NCI-H1417 (cell line): ENCODE results near the gene RAPGEFL1.
"Not testable (repeated sequence)": the region's sequence is repeated elsewhere in the genome, so short reads cannot be mapped to it uniquely, and the experiment has no call there.

Experiments used
- DNase-seq, 3 experiments: peaks; one replicate each; lab custom pipeline; 2025; lab: John Stamatoyannopoulos, UW

RAPGEFL1 gene

DNA sequence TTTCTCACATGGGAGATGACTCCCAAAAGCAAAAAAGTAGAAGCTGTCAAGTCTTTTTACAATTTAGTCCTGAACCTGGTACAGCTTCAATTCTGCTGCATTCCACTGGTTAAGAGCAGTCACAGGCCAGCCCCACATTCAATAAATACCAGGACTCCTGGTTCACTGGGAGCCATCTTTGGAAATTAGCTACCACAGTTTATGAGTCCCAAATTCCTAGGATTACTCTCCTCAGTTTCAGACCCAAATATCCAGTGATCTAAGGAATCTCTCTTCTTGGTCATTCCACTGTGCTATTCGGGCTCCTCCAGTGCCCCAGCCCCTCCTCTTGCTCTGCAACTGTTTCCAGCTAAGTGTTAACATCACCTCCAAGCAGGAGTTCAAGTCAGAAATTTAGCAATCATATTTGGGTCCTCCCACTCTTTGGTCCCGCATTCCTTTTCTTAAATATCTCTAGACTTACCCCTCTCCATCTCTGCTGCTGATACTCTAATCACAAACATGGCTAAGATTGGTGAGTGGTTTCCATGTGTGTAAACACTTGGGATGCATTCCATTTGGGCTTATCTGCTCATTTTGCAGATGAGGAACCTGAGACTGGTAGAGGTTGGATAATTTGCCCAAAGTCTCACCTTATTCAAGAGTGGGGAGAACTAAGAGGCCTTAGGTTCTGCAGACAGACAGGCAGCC, 32.3 kb downstream of the RAPGEFL1 start:
- no peak for DNase-seq

DNA sequence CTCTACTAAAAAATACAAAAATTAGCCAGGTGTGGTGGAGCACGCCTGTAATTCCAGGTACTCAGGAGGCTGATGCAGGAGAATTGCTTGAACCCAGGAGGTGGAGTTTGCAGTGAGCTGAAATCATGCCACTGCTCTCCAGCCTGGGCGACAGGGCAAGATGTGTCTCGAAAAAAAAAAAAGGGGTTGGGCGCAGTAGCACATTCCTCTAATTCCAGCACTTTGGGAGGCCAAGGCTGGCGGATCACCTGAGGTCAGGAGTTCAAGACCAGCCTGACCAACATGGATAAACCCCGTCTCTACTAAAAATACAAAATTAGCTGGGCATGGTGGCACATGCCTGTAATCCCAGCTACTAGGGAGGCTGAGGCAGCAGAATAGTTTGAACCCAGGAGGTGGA, 36.6 kb downstream of the RAPGEFL1 start:
- DNase-seq: not testable (repeated sequence)

DNA sequence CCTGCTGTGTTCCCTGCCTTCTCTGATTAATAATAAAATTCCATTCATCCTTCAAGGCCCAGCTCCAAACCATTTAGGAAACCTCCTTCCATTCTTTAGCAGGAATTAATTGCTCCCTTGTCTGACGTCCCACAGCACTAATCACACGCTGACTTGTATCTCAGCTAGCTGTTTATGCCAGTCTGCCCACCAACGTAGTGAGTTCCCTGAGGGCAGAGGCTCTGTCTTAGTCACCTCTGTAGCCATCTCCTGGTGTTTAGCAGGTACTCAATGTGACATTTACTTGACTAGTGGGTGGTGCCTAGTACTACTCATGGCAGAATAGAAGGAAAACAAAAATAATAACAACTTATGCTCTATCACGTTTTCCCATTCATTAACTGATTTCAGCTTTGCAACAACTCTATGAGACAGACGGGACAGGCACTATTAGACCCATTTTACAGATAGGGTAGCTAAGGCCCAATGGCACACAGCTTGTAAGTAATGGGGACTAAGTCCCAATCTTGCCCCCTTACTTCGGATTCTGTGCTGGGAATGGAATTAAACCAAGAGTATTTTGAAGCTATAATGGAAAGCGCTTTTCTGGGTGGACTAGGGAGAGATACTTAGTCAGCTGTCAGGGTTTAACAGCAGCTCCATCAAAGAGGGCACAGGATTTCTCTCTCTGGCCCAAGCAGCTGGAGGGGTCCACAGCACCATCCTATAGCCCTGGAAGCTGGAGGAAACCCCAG, 40.9 kb downstream of the RAPGEFL1 start:
- no peak for DNase-seq

DNA sequence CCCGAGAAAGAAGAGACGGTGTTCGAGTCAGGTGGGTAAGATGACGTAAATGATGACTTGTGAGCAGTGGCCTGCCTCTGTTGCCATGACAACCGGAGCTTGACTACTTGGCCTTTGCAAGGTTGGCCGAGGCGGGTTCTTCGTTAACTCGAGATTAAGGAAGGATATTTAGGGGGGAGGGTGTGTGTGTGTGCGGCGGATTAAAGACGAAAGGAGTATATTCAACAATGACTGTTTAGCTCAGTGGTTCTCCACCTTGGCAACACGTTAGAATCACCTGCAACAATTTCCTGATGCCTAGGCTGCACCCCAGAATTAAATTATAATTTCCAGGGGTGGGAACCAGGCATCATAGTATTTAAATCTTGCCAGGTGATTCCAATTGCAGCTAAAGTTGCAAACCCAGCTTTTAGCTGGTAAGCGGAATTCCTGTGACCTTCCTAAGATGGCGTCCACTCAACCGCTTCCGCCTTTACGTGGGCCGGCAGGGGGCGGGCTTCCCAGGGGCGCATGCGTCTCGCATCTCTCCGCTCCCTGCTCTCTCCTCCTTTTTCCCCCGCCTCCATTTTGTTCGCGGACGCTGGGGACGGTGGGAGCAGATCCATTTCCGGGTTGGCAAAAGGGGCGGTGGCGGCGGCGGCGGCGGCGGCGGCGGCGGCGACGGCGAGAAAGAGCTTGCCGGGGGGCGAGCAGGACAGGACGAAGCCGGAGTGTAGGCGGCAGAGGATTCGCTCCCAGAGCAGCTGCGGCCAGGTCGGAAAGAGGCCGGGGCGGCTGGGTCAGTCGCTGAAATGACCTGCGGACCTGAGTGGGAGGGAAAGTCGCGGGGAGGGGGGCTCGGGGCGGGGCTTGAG, 41.7 kb downstream of the RAPGEFL1 start, which contains the start of gene WIPF2:
WIPF2 (plus strand) TSS at position 565 of the 854 bp plus-strand sequence. CDS start 37,156 bp downstream, outside the sequence.
- peak; percentile 96 to 99 (median 98) for DNase-seq

DNA sequence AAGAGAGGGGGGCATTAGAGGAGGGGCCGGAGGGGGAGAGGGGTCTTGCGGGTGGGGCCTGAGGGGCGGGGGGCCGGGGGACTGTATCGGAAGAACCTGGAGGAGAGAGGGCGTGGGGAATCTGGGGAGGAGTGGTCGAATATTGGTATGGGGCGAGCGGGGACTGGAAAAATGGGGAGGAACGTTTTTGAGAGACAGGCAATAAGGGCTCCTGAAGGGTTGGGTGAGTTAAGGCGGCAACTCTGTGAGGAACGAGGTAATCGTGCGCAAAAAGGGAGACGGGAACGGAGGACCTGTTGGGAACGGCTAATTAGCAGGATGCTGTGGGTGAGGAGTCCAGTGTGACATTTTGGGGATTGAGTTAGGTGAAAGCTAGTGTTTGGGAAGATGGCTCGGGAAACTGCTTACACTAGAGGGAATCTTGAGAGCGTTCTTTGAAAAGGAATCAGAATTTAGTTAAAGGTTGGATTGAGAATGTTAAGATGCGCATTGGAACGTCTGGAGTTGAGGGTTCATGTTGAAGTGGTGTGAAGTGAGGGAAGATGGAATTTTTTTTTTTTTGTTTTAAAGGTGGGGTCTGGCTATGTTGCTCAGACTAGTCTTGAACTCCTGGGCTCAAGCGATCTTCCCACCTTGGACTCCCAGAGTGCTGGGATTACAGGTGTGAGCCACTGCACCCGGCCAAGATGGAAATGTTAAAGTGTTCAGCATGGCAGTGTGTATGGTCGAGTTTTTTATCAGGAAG, 42.5 kb downstream of the RAPGEFL1 start:
- DNase-seq: peak in 2 of 3 experiments; percentile 54 to 92

DNA sequence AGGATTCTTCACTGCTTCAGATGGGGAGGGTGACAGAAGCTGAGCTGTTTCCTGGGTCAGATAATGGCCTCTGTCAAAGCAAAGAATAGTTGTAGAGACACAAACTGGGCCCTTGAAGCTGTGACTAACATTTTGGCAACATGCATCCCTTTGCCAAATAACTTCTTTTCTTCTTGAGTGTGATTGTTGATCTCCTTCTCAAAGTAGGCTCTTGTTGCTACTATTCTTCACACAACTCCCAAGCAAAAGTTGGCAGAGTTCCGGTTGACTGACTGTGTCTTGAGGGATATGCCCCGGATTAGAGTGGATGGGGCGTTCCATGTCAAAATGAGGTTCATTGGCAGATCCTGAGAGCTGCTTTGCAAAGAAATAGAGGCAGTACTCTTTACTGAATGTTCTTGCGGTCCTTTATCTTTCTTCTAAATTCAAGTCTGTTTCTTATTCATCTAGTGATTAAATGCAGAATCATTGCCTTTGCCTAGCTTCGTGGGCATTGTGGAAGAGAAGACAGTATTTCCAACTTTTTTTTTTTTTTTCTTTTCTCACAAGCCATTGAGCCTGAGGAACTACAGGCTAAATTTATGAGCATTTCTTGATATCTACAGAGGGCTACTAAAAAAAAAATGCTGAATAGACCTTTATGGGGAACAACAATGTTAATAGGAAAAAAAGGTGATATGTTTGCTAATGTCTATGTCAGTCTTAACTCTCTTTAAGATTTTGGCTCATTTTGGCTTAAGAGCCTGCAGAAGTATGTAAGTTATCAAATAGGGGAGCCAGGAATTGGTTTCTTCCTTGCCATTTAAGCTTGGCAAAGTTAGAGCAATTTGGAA, 47.7 kb downstream of the RAPGEFL1 start:
- no peak for DNase-seq

DNA sequence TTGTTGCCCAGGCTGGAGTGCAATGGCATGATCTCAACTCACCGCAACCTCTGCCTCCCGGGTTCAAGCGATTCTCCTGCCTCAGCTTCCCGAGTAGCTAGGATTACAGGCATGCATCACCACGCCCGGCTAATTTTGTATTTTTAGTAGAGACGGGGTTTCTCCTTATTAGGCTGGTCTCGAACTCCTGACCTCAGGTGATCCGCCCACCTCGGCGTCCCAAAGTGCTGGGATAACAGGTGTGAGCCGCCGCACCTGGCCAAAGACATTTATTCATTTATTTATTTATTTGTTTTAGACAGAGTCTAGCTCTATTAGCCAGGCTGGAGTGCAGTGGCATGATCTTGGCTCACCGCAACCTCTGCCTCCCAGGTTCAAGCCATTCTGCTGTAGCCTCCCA, 51.9 kb downstream of the RAPGEFL1 start:
- not testable (repeated sequence) for DNase-seq

DNA sequence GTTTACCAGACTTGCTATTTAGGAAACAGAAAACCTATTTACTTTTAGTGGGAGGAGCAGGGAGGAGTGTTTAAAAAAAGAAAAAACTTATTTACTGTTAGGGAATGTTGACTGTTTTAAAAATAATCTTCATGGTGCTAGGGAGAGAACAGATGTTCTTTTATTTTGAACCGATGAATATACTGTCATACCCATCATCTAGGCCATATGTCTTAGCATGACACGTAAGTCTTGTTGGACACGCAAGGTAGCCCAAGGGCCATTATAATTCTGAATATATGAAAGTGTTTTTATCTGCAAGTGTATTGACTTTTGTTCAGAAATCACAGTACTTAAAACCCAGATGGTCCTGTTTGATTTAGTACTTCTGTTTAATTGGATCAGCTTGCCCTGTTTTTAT, 53.4 kb downstream of the RAPGEFL1 start:
- peak in 1 of 3 experiments; percentile 34 for DNase-seq

DNA sequence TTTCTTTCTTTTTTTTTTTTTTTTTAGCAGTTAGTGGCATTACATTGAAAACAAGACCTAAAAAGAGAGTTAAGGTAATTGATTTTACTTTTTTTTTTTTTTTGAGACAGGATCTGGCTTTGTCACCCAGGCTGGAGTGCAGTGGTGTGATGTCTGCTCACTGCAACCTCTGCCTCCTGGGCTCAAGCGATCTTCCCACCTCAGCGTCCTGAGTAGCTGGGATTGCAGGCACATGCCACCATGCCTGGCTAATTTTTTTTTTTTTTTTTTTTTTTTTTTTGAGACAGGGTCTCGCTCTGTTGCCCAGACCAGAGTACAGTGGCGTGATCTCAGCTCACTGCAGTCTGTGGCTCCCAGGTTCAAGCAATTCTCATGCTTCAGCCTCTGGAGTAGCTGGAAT, 54.7 kb downstream of the RAPGEFL1 start:
- not testable (repeated sequence) for DNase-seq

DNA sequence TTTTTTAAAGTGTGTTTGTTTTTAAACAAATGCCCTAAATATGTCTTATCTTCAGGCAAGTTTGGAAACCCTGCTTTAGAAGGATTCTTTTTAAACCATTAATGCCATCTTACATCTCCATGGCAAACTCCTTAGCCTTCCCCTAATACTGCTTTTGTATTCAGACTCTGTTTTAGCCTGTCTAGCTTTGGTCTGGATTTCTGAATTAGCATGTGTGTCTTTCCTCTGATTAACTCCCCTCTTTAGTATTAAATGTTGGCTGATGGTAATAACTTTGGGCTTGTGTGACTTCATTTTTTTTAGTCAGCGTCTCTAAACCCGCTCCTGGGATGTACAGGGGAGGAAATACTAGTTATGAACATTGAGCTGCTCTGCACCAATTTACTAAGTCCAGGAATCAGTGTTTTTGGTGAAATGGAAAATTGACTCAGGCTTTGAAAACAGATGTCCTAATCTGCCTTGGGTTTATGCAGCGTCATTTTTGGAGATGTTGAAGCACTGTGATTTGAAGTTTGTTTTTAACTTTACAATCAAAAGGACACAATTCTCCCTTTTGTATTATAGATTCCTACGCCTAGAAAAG, 64.1 kb downstream of the RAPGEFL1 start:
- no peak for DNase-seq

DNA sequence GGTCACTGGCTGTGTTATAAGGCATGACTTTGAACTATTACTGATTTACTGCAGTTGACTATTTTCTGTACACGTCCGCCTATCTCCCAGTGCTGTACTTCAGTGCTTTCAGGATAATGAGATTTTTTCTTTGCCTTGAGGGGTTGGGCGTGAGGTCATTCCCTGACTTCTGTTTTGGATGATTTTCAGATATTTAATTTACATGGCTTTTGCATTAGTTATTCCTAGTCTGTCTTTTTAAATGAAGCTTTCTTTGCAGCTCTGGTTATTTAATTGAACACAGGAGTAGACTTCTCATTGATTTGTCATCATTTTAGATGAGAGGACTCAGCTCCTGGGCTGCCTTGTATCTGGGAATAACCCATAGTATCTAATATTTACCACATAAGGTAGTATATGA, 65.5 kb downstream of the RAPGEFL1 start:
- no peak for DNase-seq

DNA sequence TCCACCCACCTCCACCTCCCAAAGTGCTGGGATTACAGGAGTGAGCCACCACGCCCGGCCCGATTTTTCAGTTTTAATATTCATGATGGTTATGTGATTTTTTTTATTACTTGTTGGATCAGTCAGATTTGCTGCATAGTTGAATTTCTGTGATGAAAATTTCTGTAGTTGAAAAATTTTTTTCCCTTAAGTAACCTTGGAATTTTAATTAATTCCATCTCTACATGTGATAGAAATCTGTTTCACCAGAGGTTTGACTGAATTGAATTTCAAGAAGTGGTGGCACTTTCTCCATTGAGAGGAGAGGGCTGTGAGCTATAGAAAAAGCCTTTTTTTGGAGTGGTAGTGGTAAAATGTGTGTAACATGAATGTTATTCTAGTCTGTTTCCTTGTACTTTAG, 66.5 kb downstream of the RAPGEFL1 start:
- DNase-seq: no peak

DNA sequence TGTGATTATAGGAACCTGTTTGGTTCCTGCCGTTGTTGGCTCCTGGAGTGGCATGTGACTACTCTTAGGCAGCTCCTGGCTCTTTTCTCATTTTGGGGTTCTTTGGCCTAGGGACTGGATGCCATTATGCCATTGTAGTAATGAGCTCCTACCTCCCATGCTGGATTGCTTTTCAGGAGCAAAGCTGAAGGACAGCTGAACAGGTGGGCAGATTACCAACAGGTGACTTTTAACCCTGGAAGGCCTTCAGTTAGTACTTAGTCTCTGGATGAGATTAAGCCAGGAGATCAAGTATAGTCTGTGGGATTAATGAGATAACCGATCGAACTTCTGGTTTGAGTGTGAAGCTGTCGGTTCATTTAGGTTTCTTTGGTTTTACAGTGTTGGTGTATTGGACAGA, 67.0 kb downstream of the RAPGEFL1 start:
- DNase-seq: no peak
